Measurements from ENCODE around the gene GMCL1.

Gene GMCL1

GRCh38 chr2:69784228-69784627 lies 45.2 kb upstream of the GMCL1 start:
- Histone ChIP-seq H2AFZ (ENCODE audit: low read length) (no peak overlapping the region), H3K36me3 (ENCODE audit: insufficient read depth, low read length) (no peaks in the 10 kb centered on the region), H3K9me3 (ENCODE audit: insufficient read depth, low read depth, low read length) (no peaks in the 10 kb centered on the region), H3K9me2 (replicated peaks; ENCODE audit: low read depth, low read length) (no peaks in the 10 kb centered on the region), H3K79me2 (ENCODE audit: insufficient read depth, low read length) (no peaks in the 10 kb centered on the region), H3K27me3 (ENCODE audit: insufficient read depth, low read length, poor library complexity, severe bottlenecking) (no peaks in the 10 kb centered on the region), H3K4me1 (ENCODE audit: insufficient read depth, low read length, poor library complexity, severe bottlenecking) (peaks cover 12% of the 10 kb centered on the region), H3K9ac (ENCODE audit: low read depth, low read length, poor library complexity, severe bottlenecking) (no peak overlapping the region), H3K4me2 (ENCODE audit: low read depth, low read length, poor library complexity, severe bottlenecking) (no peak overlapping the region), H3K4me3 (ENCODE audit: low read length, poor library complexity, severe bottlenecking) (no peak overlapping the region), H3F3A (ENCODE audit: low read depth) (no peaks in the 10 kb centered on the region), H4K20me1 (ENCODE audit: insufficient read depth, low read length, poor library complexity, severe bottlenecking) (no peaks in the 10 kb centered on the region)
- no peak for TF ChIP-seq CTCF (conservative IDR thresholded peaks at IDR 0.05; ENCODE audit: low read length)

- Histone ChIP-seq H3K4me1 (ENCODE audit: insufficient read depth, low read length, poor library complexity, severe bottlenecking) (peaks cover 20% of the 10 kb centered on the region), H4K20me1 (ENCODE audit: insufficient read depth, low read length, poor library complexity, severe bottlenecking) (no peaks in the 10 kb centered on the region), H3K9me2 (replicated peaks; ENCODE audit: low read depth, low read length) (no peaks in the 10 kb centered on the region)
Observed at GRCh38 chr2:69785358-69785757, 44.1 kb upstream of the GMCL1 start.

GRCh38 chr2:69786052-69786560 lies 43.4 kb upstream of the GMCL1 start:
- H3K4me2 ChIP-seq (ENCODE audit: low read depth, low read length, poor library complexity, severe bottlenecking), result no peak overlapping the region
- H3K9ac ChIP-seq (ENCODE audit: low read depth, low read length, poor library complexity, severe bottlenecking), result no peak overlapping the region

More at GRCh38 chr2:69785358-69785757, 44.1 kb upstream of the GMCL1 start:
- H3K4me3 ChIP-seq (ENCODE audit: low read length, poor library complexity, severe bottlenecking), result no peak overlapping the region
- H3F3A ChIP-seq (ENCODE audit: low read depth), result no peaks in the 10 kb centered on the region
- H3K4me2 ChIP-seq (ENCODE audit: low read depth, low read length, poor library complexity, severe bottlenecking), result no peak overlapping the region
- H3K79me2 ChIP-seq (ENCODE audit: insufficient read depth, low read length), result no peaks in the 10 kb centered on the region
- H3K9me3 ChIP-seq (ENCODE audit: insufficient read depth, low read depth, low read length), result no peaks in the 10 kb centered on the region
- H3K9ac ChIP-seq (ENCODE audit: low read depth, low read length, poor library complexity, severe bottlenecking), result no peak overlapping the region
- H2AFZ ChIP-seq (ENCODE audit: low read length), result no peak overlapping the region
- no peaks in the 10 kb centered on the region for H3K36me3 ChIP-seq (ENCODE audit: insufficient read depth, low read length)
- TF ChIP-seq EZH2phosphoT487 (IDR thresholded peaks at IDR 0.05; ENCODE audit: borderline replicate concordance) (no peak), CTCF (conservative IDR thresholded peaks at IDR 0.05; ENCODE audit: low read length) (no peak)
- no peaks in the 10 kb centered on the region for H3K27me3 ChIP-seq (ENCODE audit: insufficient read depth, low read length, poor library complexity, severe bottlenecking)

More at GRCh38 chr2:69786052-69786560, 43.4 kb upstream of the GMCL1 start:
- no peaks in the 10 kb centered on the region for H3K79me2 ChIP-seq (ENCODE audit: insufficient read depth, low read length)
- H3K4me3 ChIP-seq (ENCODE audit: low read length, poor library complexity, severe bottlenecking), result no peak overlapping the region
- no peaks in the 10 kb centered on the region for H3K36me3 ChIP-seq (ENCODE audit: insufficient read depth, low read length)
- peaks cover 25% of the 10 kb centered on the region for H3K4me1 ChIP-seq (ENCODE audit: insufficient read depth, low read length, poor library complexity, severe bottlenecking)
- H2AFZ ChIP-seq (ENCODE audit: low read length), result no peak overlapping the region
- H3K9me2 ChIP-seq (replicated peaks; ENCODE audit: low read depth, low read length), result no peaks in the 10 kb centered on the region
- H4K20me1 ChIP-seq (ENCODE audit: insufficient read depth, low read length, poor library complexity, severe bottlenecking), result no peaks in the 10 kb centered on the region
- no peak for TF ChIP-seq CTCF (conservative IDR thresholded peaks at IDR 0.05; ENCODE audit: low read length)
- TF ChIP-seq EZH2phosphoT487 (IDR thresholded peaks at IDR 0.05; ENCODE audit: borderline replicate concordance), result no peak
- H3F3A ChIP-seq (ENCODE audit: low read depth), result no peaks in the 10 kb centered on the region
- H3K9me3 ChIP-seq (ENCODE audit: insufficient read depth, low read depth, low read length), result no peaks in the 10 kb centered on the region
- no peaks in the 10 kb centered on the region for H3K27me3 ChIP-seq (ENCODE audit: insufficient read depth, low read length, poor library complexity, severe bottlenecking)
